Renal cortex interstitium (tissue), 11 donors: ENCODE results near the gene GUCY1B1. TPM values are rescaled to one million over a fixed set of nuclear protein-coding genes. Genes with fewer than 3 reads are reported as not detected.

Experiments used
- DNase-seq, 11 donors: peaks; one replicate each; pipeline ENCODE4 v3.0.0-alpha.2; 2013; ENCODE audit warnings: low read depth in 9 of 11, low spot score in 4 of 11; ENCODE audit errors: extremely low read depth in 1 of 11
- polyA plus RNA-seq, 3 donors: library from polyadenylated mRNA; unstranded; fragments of 120-200 nt; gene quantifications; one replicate each; pipeline ENCODE4 v1.2.1, GENCODE V29; 2013; ENCODE audit not compliant: insufficient read length in 3 of 3

GUCY1B1 gene
- polyA plus RNA-seq, 3 donors: 60.1 to 71.1 (median 66.3) TPM

GRCh38 chr4:155828628-155829027 is 69.8 kb downstream of the GUCY1B1 start:
- DNase-seq: no peak

- no peak for DNase-seq
These were observed 73.8 kb downstream of the GUCY1B1 start for GRCh38 chr4:155832664-155833063.

DNA sequence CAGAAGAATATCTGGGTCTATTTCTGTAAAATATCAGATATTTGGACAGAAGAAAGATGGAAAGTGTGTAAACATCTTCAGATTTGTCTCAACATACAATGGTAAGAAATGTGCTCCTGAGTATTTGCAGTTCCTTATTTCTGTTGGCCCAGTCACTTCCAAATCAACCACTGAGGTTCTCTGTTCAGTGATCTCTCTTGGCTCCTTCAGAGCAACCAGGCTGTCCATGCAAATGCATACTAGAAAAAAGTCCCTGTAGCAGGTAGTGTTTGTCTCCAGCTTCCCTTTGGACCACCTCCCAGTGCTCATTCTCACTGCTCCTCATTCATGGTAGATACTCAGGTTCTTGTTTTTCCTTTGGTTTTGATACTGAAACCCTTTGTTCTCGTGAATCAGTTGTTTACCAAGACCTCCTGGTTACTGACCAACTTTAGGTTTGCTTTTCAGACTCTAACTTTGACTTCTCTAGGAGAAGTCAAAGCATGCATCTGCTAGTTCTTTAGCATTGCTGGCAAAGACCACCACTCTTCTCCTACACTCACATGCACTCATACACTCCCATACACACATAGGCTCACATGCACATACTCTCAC is 78.5 kb downstream of the GUCY1B1 start:
- DNase-seq: no peak

- no peak for DNase-seq
These were observed 83.3 kb downstream of the GUCY1B1 start for GRCh38 chr4:155842080-155842479.

GRCh38 chr4:155846929-155847328 is 88.1 kb downstream of the GUCY1B1 start:
- no peak for DNase-seq

DNA sequence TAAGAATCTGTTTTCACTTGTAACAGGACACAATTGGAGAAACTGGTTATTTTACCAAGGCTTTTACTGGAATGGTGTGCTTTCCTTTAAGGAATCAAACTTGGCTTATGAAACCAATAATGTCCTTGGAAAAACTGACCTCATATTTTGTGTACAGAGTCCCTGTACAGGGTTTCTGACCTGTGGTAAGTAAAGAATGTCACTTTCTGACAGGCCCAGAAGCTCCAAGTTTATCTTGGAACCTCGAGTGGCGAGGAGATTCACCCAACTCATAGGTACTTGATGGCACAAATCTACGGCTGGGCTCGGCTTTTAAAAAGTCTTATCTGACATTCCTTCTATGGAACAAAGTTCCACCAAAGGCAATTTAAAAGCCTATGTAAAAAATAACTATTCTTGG is 90.2 kb downstream of the GUCY1B1 start:
- DNase-seq: no peak

GRCh38 chr4:155853189-155853588 is 94.4 kb downstream of the GUCY1B1 start:
- DNase-seq: no peak

DNA sequence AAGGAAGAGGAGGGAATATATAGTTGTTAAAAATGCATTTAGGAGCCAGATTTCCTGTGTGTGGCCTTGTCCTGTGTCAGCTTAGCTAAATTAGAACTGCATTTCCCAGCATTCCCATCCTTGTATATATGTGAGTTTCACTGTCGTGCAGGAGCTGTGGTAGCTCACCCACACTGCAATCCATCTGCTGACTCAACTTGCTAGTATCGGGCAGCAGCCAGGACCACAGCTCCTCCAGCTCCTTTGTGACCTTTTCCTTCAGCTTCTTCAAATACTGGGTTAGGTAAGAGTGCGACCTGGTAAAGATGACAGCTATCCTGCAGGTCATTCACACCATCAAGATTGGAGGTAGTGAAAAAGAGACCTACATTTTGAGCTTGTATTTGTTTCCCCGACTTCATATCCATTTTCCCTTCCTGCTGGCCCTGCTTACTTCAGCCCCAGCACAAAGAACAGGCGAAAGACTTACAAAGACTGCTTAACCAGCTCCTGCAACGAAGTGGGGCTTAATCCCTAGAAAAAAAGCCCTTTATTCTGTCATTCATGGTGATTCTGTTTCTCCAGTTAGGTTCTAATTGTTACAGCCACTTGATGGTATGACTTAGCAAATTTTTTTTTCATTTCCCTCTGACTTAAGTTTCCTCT is 95.9 kb downstream of the GUCY1B1 start:
- DNase-seq: no peak

GRCh38 chr4:155855897-155856296 is 97.1 kb downstream of the GUCY1B1 start:
- DNase-seq: no peak

Other genes starting within 250 kb of the GUCY1B1 start
- 10 to 100 TPM; 65.0 to 82.3 (median 81.1) TPM for gene GUCY1A1, start 92.2 kb upstream of the GUCY1B1 start, polyA plus RNA-seq
- gene ASIC5, start 107.3 kb downstream of the GUCY1B1 start, polyA plus RNA-seq: under 1 TPM; 0.07 to 0.29 (median 0.26) TPM
- gene TDO2, start 144.7 kb downstream of the GUCY1B1 start, polyA plus RNA-seq: 1 to 10 TPM; 1.9 to 3.5 (median 2.5) TPM
- gene CTSO, start 194.8 kb downstream of the GUCY1B1 start, polyA plus RNA-seq: 10 to 100 TPM; 36.0 to 44.0 (median 40.8) TPM